T-cell (primary cell): ENCODE measurements around the gene AKAP6. TPM values are rescaled to one million over a fixed set of nuclear protein-coding genes. Genes with fewer than 3 reads are reported as not detected.

ENCODE experiments used
- ATAC-seq, 4 experiments: fragments of 200-7000 bp in 3 of 4; fragments of 150-1000 bp in 1 of 4; cut with Tn5 transposase; replicated peaks in 1 of 4; 1 replicate in 3 of 4; 2 replicates in 1 of 4; pipeline ENCODE4 v1.10.0; 2021; ENCODE audit warnings: moderate library complexity in 3 of 4, mild to moderate bottlenecking in 2 of 4, moderate number of reproducible peaks in 1 of 4
- CTCF ChIA-PET, 2 donors: fragments of 300-600 bp; sonication (Branson Sonifier 250); formaldehyde crosslinking; loops; one replicate each; lab custom pipeline; 2022; ENCODE audit warnings: antibody characterized with exemption in 2 of 2; lab: Charles Lee
- POLR2A ChIA-PET, 2 donors: fragments of 300-600 bp; sonication (Branson Sonifier 250); formaldehyde crosslinking; loops; one replicate each; lab custom pipeline; 2022; ENCODE audit warnings: antibody characterized with exemption in 2 of 2; lab: Charles Lee
- DNase-seq, 35 experiments: peaks; one replicate each; pipeline versions ENCODE4 v3.0.0 to v3.0.0-alpha.2; 2013 to 2023
- H3K27ac ChIP-seq: one replicate; pipeline ENCODE4 v1.5.1; 2013; ENCODE audit warnings: low read length
- H3K27me3 ChIP-seq, 2 experiments: replicated peaks in 1 of 2; 1 replicate in 1 of 2; 2 replicates in 1 of 2; pipeline versions ENCODE4 v1.6.1 to v1.7.0; 2013; ENCODE audit warnings: low read length in 1 of 2, mixed read lengths in 1 of 2; ENCODE audit not compliant: control insufficient read depth in 2 of 2, insufficient read depth in 2 of 2; ENCODE audit errors: extremely low read depth in 1 of 2
- H3K36me3 ChIP-seq, 2 donors: 1 replicate in 1 of 2; 2 replicates in 1 of 2; pipeline versions ENCODE4 v1.6.1 to v1.7.0; 2013; ENCODE audit warnings: low read length in 1 of 2; ENCODE audit not compliant: control insufficient read depth in 2 of 2, insufficient read depth in 1 of 2; ENCODE audit errors: extremely low read depth in 1 of 2
- H3K4me1 ChIP-seq, 2 experiments: 1 replicate in 1 of 2; 2 replicates in 1 of 2; pipeline versions ENCODE4 v1.6.1 to v1.7.0; 2013; ENCODE audit warnings: low read length in 2 of 2, mixed read lengths in 1 of 2; ENCODE audit not compliant: insufficient read depth in 2 of 2, control insufficient read depth in 1 of 2; ENCODE audit errors: extremely low read depth in 1 of 2
- H3K4me3 ChIP-seq, 2 donors: 1 replicate in 1 of 2; 2 replicates in 1 of 2; pipeline versions ENCODE4 v1.5.1 to v1.7.0; 2013; ENCODE audit warnings: mild to moderate bottlenecking in 2 of 2, low read length in 1 of 2, moderate library complexity in 1 of 2; ENCODE audit not compliant: control insufficient read depth in 1 of 2; ENCODE audit errors: extremely low read depth in 1 of 2
- H3K9me3 ChIP-seq: 2 replicates; pipeline ENCODE4 v1.7.0; 2013
- H3K27ac Mint-ChIP-seq, 2 donors: one replicate each; pipeline ENCODE4 v1.8.0; 2020 to 2021; ENCODE audit warnings: mild to moderate bottlenecking in 2 of 2, mixed read lengths in 2 of 2
- H3K27me3 Mint-ChIP-seq, 2 donors: one replicate each; pipeline ENCODE4 v1.8.0; 2021 to 2022; ENCODE audit warnings: mixed read lengths in 2 of 2
- H3K36me3 Mint-ChIP-seq: one replicate; pipeline ENCODE4 v1.8.0; 2021; ENCODE audit warnings: mixed read lengths
- H3K4me1 Mint-ChIP-seq, 3 donors: one replicate each; pipeline ENCODE4 v1.8.0; 2020 to 2022; ENCODE audit warnings: mixed read lengths in 3 of 3, mild to moderate bottlenecking in 1 of 3
- H3K4me3 Mint-ChIP-seq, 3 donors: one replicate each; pipeline ENCODE4 v1.8.0; 2020 to 2022; ENCODE audit warnings: mild to moderate bottlenecking in 3 of 3, mixed read lengths in 3 of 3, moderate library complexity in 3 of 3
- H3K9me3 Mint-ChIP-seq, 3 donors: one replicate each; pipeline ENCODE4 v1.8.0; 2020 to 2022; ENCODE audit warnings: mixed read lengths in 3 of 3
- WGBS: methylation state at CpG from one replicate; pipeline ENCODE4 v1.1.5; 2013; ENCODE audit warnings: missing lambda C conversion rate; ENCODE audit not compliant: insufficient coverage; 5-methylcytosine and 5-hydroxymethylcytosine counted together
- total RNA-seq, 35 experiments: library from RNA in 6 of 35; stranded (reverse) in 6 of 35; fragments of 120-200 nt in 1 of 35; gene quantifications; one replicate each; pipeline versions ENCODE4 v1.2.1 to v1.2.4 and lab custom pipeline; 2013 to 2026

AKAP6 gene
- total RNA-seq, 5 donors from 2014 or later (not counting 1 experiment from before 2014, with no cell fraction given) = 1.7 to 6.6 (median 2.6) TPM

- DNase-seq = no peak
- Histone ChIP-seq H3K4me1 (no peaks in the 10 kb centered on the region), H3K36me3 (no peaks in the 10 kb centered on the region), H3K27ac (no peak overlapping the region), H3K4me3 (no peak overlapping the region), H3K27me3 (no peaks in the 10 kb centered on the region), H3K9me3 (no peaks in the 10 kb centered on the region)
- POLR2A ChIA-PET = no interaction called here
- no peaks in the 10 kb centered on the region for H3K4me1 Mint-ChIP-seq
- CTCF ChIA-PET = no interaction called here
- H3K9me3 Mint-ChIP-seq = peaks cover 0 to 15% (median 2%) of the 10 kb centered on the region in 3 donors
- H3K27me3 Mint-ChIP-seq = no peaks in the 10 kb centered on the region
- no peak overlapping the region for H3K27ac Mint-ChIP-seq
- H3K36me3 Mint-ChIP-seq = peaks cover 5% of the 10 kb centered on the region
- ATAC-seq = no peak
- no peak overlapping the region for H3K4me3 Mint-ChIP-seq
- WGBS = 40% methylated on average over 2 of the region's 3 CpGs
Measured at GRCh38 chr14:32824195-32824594, 495.1 kb downstream of the AKAP6 start.

- peaks cover 5% of the 10 kb centered on the region for H3K36me3 Mint-ChIP-seq
- no peaks in the 10 kb centered on the region for H3K4me1 Mint-ChIP-seq
- Histone ChIP-seq H3K36me3 (no peaks in the 10 kb centered on the region), H3K4me1 (no peaks in the 10 kb centered on the region), H3K27me3 (no peaks in the 10 kb centered on the region), H3K9me3 (no peaks in the 10 kb centered on the region), H3K4me3 (no peak overlapping the region), H3K27ac (no peak overlapping the region)
- H3K27ac Mint-ChIP-seq = no peak overlapping the region
- CTCF ChIA-PET = no interaction called here
- H3K4me3 Mint-ChIP-seq = no peak overlapping the region
- POLR2A ChIA-PET = no interaction called here
- 78% methylated on average over 2 of the region's 4 CpGs for WGBS
- DNase-seq (no peak), ATAC-seq (no peak)
- peaks cover 0 to 13% (median 3%) of the 10 kb centered on the region in 3 donors for H3K9me3 Mint-ChIP-seq
- H3K27me3 Mint-ChIP-seq = no peaks in the 10 kb centered on the region
Measured at GRCh38 chr14:32825058-32825457, 496.0 kb downstream of the AKAP6 start.

GRCh38 chr14:32826404-32827082 is 497.4 kb downstream of the AKAP6 start:
- Mint-ChIP-seq H3K27me3 (no peaks in the 10 kb centered on the region), H3K4me1 (no peaks in the 10 kb centered on the region), H3K4me3 (no peak overlapping the region), H3K27ac (no peak overlapping the region), H3K9me3 (peaks cover 2 to 9% (median 4%) of the 10 kb centered on the region in 3 donors), H3K36me3 (peaks cover 5% of the 10 kb centered on the region)
- Histone ChIP-seq H3K27me3 (no peaks in the 10 kb centered on the region), H3K4me3 (no peak overlapping the region), H3K9me3 (no peaks in the 10 kb centered on the region), H3K4me1 (no peaks in the 10 kb centered on the region), H3K27ac (no peak overlapping the region), H3K36me3 (no peaks in the 10 kb centered on the region)
- ATAC-seq (no peak), DNase-seq (no peak)
- 74% methylated on average over 4 of the region's 9 CpGs for WGBS
- ChIA-PET CTCF (no interaction called here), POLR2A (no interaction called here)

GRCh38 chr14:32827514-32827913 is 498.4 kb downstream of the AKAP6 start:
- POLR2A ChIA-PET = no interaction called here
- 82% methylated on average over 2 of the region's 3 CpGs for WGBS
- Mint-ChIP-seq H3K27me3 (no peaks in the 10 kb centered on the region), H3K4me3 (no peak overlapping the region), H3K36me3 (peaks cover 2% of the 10 kb centered on the region), H3K27ac (no peak overlapping the region), H3K4me1 (no peaks in the 10 kb centered on the region), H3K9me3 (peaks cover 0 to 4% (median 4%) of the 10 kb centered on the region in 3 donors)
- Histone ChIP-seq H3K27me3 (no peaks in the 10 kb centered on the region), H3K27ac (no peak overlapping the region), H3K4me3 (no peak overlapping the region), H3K4me1 (no peaks in the 10 kb centered on the region), H3K9me3 (no peaks in the 10 kb centered on the region), H3K36me3 (no peaks in the 10 kb centered on the region)
- DNase-seq (no peak), ATAC-seq (no peak)
- CTCF ChIA-PET = no interaction called here

- Mint-ChIP-seq H3K9me3 (peaks cover 3 to 7% (median 4%) of the 10 kb centered on the region in 3 donors), H3K27me3 (no peaks in the 10 kb centered on the region), H3K4me3 (no peak overlapping the region), H3K4me1 (no peaks in the 10 kb centered on the region), H3K36me3 (no peaks in the 10 kb centered on the region), H3K27ac (no peak overlapping the region)
- ChIA-PET CTCF (no interaction called here), POLR2A (no interaction called here)
- no peak for ATAC-seq
- 81% methylated on average over 3 of the region's 3 CpGs for WGBS
- DNase-seq = no peak
- no peaks in the 10 kb centered on the region for H3K36me3 ChIP-seq
- H3K27ac ChIP-seq = no peak overlapping the region
- no peaks in the 10 kb centered on the region for H3K9me3 ChIP-seq
- H3K27me3 ChIP-seq = no peaks in the 10 kb centered on the region
- no peak overlapping the region for H3K4me3 ChIP-seq
- no peaks in the 10 kb centered on the region for H3K4me1 ChIP-seq
Measured at GRCh38 chr14:32835924-32836323, 506.8 kb downstream of the AKAP6 start.

GRCh38 chr14:32841698-32842097 is 512.6 kb downstream of the AKAP6 start:
- ChIA-PET CTCF (interaction anchor here in 1 of 2 donors (0.6 kb wide), 1 partner anchor 24 kb away, joined by 3 read pairs; no protein-coding TSS in a partner anchor), POLR2A (no interaction called here)
- no peak for DNase-seq
- H3K27ac Mint-ChIP-seq = no peak overlapping the region
- no peaks in the 10 kb centered on the region for H3K4me1 Mint-ChIP-seq
- H3K27me3 Mint-ChIP-seq = peaks cover 0 to 5% of the 10 kb centered on the region in 2 donors
- Histone ChIP-seq H3K36me3 (no peaks in the 10 kb centered on the region), H3K4me1 (no peaks in the 10 kb centered on the region), H3K27ac (no peak overlapping the region), H3K9me3 (no peaks in the 10 kb centered on the region), H3K4me3 (no peak overlapping the region), H3K27me3 (no peaks in the 10 kb centered on the region)
- H3K36me3 Mint-ChIP-seq = no peaks in the 10 kb centered on the region
- no peak overlapping the region for H3K4me3 Mint-ChIP-seq
- peaks cover 0 to 16% (median 4%) of the 10 kb centered on the region in 3 donors for H3K9me3 Mint-ChIP-seq
- no peak for ATAC-seq
